Muscle of leg (tissue), 11 donors: Measurements from ENCODE around the gene TRABD2A. TPM values are rescaled to one million over a fixed set of nuclear protein-coding genes. Genes with fewer than 3 reads are reported as not detected.
"Not testable (repeated sequence)": the region's sequence is repeated elsewhere in the genome, so short reads cannot be mapped to it uniquely, and the experiment has no call there.

ENCODE experiments used
- DNase-seq: peaks from one replicate; pipeline ENCODE4 v3.0.0; 2013
- H3K27ac ChIP-seq: one replicate; pipeline ENCODE4 v1.5.1; 2013; ENCODE audit warnings: mild to moderate bottlenecking, low read length, control low read depth
- H3K27me3 ChIP-seq: one replicate; pipeline ENCODE4 v1.6.1; 2013; ENCODE audit warnings: low read length; ENCODE audit not compliant: control insufficient read depth, insufficient read depth
- H3K36me3 ChIP-seq: one replicate; pipeline ENCODE4 v1.6.1; 2013; ENCODE audit warnings: low read length; ENCODE audit not compliant: control insufficient read depth, insufficient read depth
- H3K4me1 ChIP-seq: one replicate; pipeline ENCODE4 v1.6.1; 2013; ENCODE audit warnings: low read length; ENCODE audit not compliant: control insufficient read depth, insufficient read depth
- H3K4me3 ChIP-seq: one replicate; pipeline ENCODE4 v1.5.1; 2013; ENCODE audit warnings: low read length, control low read depth
- H3K9me3 ChIP-seq: replicated peaks from 2 replicates; pipeline ENCODE4 v1.6.1; 2013; ENCODE audit warnings: low read depth, low read length; ENCODE audit not compliant: control insufficient read depth
- WGBS: methylation state at CpG from one replicate; pipeline ENCODE4 v1.1.5; 2013; ENCODE audit warnings: missing lambda C conversion rate; ENCODE audit not compliant: insufficient coverage; 5-methylcytosine and 5-hydroxymethylcytosine counted together
- polyA plus RNA-seq, 8 donors: library from polyadenylated mRNA; unstranded; fragments of 120-200 nt; gene quantifications; one replicate each; pipeline versions ENCODE4 v1.2.1 to v1.2.3, GENCODE V29; 2013; ENCODE audit warnings: inconsistent platforms in 1 of 8, low replicate concordance in 1 of 8; ENCODE audit not compliant: insufficient read length in 8 of 8, insufficient read depth in 1 of 8
- total RNA-seq: library from RNA; stranded (reverse); fragments of 120-200 nt; gene quantifications from one replicate; pipeline ENCODE4 v1.2.4, GENCODE V29; 2013

TRABD2A gene
- total and polyA plus RNA-seq, 9 donors: 0.07 to 1.3 (median 0.23) TPM

GRCh38 chr2:84917821-84918220, 36.9 kb upstream of the TRABD2A start:
- H3K27me3 ChIP-seq, H3K4me1 ChIP-seq, H3K27ac ChIP-seq, H3K4me3 ChIP-seq, H3K36me3 ChIP-seq, DNase-seq, H3K9me3 ChIP-seq: not testable (repeated sequence)
- no CpG with 5 or more reads among the region's 5 CpGs for WGBS

GRCh38 chr2:84915675-84916074, 34.8 kb upstream of the TRABD2A start:
- H3K4me1 ChIP-seq, H3K4me3 ChIP-seq, H3K27ac ChIP-seq, H3K27me3 ChIP-seq, DNase-seq, H3K9me3 ChIP-seq, H3K36me3 ChIP-seq: not testable (repeated sequence)
- WGBS: 90% methylated on average over 5 of the region's 24 CpGs

- H3K27me3 ChIP-seq: no peaks in the 10 kb centered on the region
- no peak overlapping the region for H3K4me3 ChIP-seq
- H3K4me1 ChIP-seq: no peaks in the 10 kb centered on the region
- no peaks in the 10 kb centered on the region for H3K9me3 ChIP-seq
- WGBS: 100% methylated on average over 1 of the region's 6 CpGs
- H3K36me3 ChIP-seq: peaks cover 3% of the 10 kb centered on the region
- no peak for DNase-seq
- H3K27ac ChIP-seq: no peak overlapping the region
Measured at GRCh38 chr2:84914334-84914733, 33.5 kb upstream of the TRABD2A start.

GRCh38 chr2:84912984-84913383, 32.1 kb upstream of the TRABD2A start:
- no peaks in the 10 kb centered on the region for H3K9me3 ChIP-seq
- no peak for DNase-seq
- H3K4me3 ChIP-seq: no peak overlapping the region
- peaks cover 7% of the 10 kb centered on the region for H3K36me3 ChIP-seq
- no peak overlapping the region for H3K27ac ChIP-seq
- no peaks in the 10 kb centered on the region for H3K27me3 ChIP-seq
- H3K4me1 ChIP-seq: peaks cover 4% of the 10 kb centered on the region
- 73% methylated on average over 3 of the region's 4 CpGs for WGBS

- H3K9me3 ChIP-seq: no peaks in the 10 kb centered on the region
- no CpG with 5 or more reads among the region's 5 CpGs for WGBS
- no peaks in the 10 kb centered on the region for H3K27me3 ChIP-seq
- peaks cover 11% of the 10 kb centered on the region for H3K4me1 ChIP-seq
- H3K36me3 ChIP-seq: peaks cover 7% of the 10 kb centered on the region
- no peak for DNase-seq
- H3K27ac ChIP-seq: no peak overlapping the region
- H3K4me3 ChIP-seq: no peak overlapping the region
Measured at GRCh38 chr2:84911135-84911678, 30.3 kb upstream of the TRABD2A start.

GRCh38 chr2:84908948-84909713, 28.2 kb upstream of the TRABD2A start:
- DNase-seq: no peak
- Histone ChIP-seq H3K4me1 (peaks cover 13% of the 10 kb centered on the region), H3K27ac (peak overlapping the region; percentile 42), H3K9me3 (no peaks in the 10 kb centered on the region), H3K4me3 (no peak overlapping the region), H3K27me3 (no peaks in the 10 kb centered on the region), H3K36me3 (peaks cover 7% of the 10 kb centered on the region)
- WGBS: 100% methylated on average over 2 of the region's 2 CpGs

GRCh38 chr2:84906900-84907714, 26.2 kb upstream of the TRABD2A start:
- Histone ChIP-seq H3K27me3 (no peaks in the 10 kb centered on the region), H3K9me3 (no peaks in the 10 kb centered on the region), H3K27ac (peak overlapping the region; percentile 94), H3K4me3 (peak overlapping the region; percentile 85), H3K36me3 (peaks cover 7% of the 10 kb centered on the region), H3K4me1 (peaks cover 13% of the 10 kb centered on the region)
- WGBS: 16% methylated on average over 11 of the region's 15 CpGs
- DNase-seq: peak; percentile 91

- Histone ChIP-seq H3K4me1 (peaks cover 13% of the 10 kb centered on the region), H3K36me3 (peaks cover 7% of the 10 kb centered on the region), H3K27me3 (no peaks in the 10 kb centered on the region), H3K4me3 (peak overlapping the region; percentile 85), H3K27ac (peak overlapping the region; percentile 94), H3K9me3 (no peaks in the 10 kb centered on the region)
- 0% methylated on average over 16 of the region's 38 CpGs for WGBS
- DNase-seq: peak; percentile 46
Measured at GRCh38 chr2:84906108-84906899, 25.4 kb upstream of the TRABD2A start.

- Histone ChIP-seq H3K4me1 (peaks cover 13% of the 10 kb centered on the region), H3K27ac (peak within 1 kb of the TSS; percentile 94), H3K4me3 (peak within 1 kb of the TSS; percentile 85), H3K9me3 (no peaks in the 10 kb centered on the region), H3K36me3 (peaks cover 7% of the 10 kb centered on the region), H3K27me3 (no peaks in the 10 kb centered on the region)
- WGBS: under 1% methylated on average over 78 of the region's 94 CpGs
- DNase-seq: peak; percentile 93
Measured at GRCh38 chr2:84905181-84906107, 24.6 kb upstream of the TRABD2A start, which contains the start of gene TMSB10. Gene TMSB10, plus strand, starts transcription at chr2:84905656.
